Measurements from ENCODE around the gene EP400. TPM values are rescaled to one million over a fixed set of nuclear protein-coding genes. Genes with fewer than 3 reads are reported as not detected.

Gene EP400
- total RNA-seq, 1 donor from 2014 or later = 11.9 TPM

DNA sequence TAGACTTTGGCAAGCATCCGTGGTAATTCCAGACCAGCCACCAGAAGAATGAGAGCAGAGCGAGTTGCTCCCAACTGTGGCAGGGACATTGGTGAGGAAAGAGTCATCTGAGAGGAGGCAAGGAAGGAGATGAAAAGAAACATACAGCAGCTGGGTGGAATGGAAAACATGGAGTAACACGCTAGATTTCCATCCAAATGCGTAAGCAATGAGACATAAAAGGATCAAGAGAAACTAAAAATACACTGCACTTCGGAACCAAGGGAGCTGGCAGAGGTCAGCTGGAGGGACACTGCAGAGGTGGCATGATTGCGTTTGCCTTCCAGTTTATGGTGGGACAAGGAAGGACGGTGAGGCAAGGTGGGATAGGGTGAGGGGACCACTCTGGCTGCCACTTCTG is 111.5 kb downstream of the EP400 start:
- TF ChIP-seq, protein P1, sequence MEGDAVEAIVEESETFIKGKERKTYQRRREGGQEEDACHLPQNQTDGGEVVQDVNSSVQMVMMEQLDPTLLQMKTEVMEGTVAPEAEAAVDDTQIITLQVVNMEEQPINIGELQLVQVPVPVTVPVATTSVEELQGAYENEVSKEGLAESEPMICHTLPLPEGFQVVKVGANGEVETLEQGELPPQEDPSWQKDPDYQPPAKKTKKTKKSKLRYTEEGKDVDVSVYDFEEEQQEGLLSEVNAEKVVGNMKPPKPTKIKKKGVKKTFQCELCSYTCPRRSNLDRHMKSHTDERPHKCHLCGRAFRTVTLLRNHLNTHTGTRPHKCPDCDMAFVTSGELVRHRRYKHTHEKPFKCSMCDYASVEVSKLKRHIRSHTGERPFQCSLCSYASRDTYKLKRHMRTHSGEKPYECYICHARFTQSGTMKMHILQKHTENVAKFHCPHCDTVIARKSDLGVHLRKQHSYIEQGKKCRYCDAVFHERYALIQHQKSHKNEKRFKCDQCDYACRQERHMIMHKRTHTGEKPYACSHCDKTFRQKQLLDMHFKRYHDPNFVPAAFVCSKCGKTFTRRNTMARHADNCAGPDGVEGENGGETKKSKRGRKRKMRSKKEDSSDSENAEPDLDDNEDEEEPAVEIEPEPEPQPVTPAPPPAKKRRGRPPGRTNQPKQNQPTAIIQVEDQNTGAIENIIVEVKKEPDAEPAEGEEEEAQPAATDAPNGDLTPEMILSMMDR (conservative IDR thresholded peaks at IDR 0.05; ENCODE audit: low read depth, low read length) = no peak
- no peak for DNase-seq (ENCODE audit: low read depth)
- H3K4me3 ChIP-seq (ENCODE audit: low read depth, low read length) = no peak overlapping the region

DNA sequence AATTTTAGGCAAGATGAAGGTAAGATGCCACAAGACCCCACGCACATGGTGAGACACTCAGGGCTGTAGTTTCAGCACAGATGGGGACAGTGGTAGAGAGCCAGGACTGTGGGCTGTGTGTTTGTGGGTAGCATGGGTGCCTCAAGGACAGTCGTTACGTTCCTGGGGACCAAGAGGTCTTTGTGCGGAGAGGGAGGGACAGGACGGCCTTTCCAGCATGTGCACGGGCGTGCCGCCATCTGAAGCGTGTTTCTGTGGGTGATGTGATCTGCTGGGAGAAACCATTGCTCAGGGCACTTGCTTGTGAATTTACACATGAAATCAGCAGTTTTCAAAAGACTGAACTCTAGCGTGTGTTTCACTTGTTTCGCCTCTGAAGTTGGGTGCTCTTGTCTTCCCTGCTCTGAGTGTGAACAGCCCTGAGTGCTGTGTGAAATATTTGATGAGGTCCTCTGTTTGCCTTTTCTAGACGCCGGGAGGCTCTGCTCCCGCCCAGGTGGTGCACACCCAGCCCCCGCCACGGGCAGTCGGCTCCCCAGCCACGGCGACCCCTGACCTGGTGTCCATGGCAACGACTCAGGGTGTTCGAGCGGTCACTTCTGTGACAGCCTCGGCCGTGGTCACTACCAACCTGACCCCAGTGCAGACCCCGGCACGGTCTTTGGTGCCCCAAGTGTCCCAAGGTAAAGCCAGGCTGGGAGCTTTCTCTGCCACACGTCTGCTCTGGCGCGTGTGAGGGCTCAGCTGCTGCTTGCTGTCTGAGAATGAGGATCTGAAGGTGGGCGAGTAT is 112.1 kb downstream of the EP400 start:
- TF ChIP-seq, protein P1 (conservative IDR thresholded peaks at IDR 0.05; ENCODE audit: low read depth, low read length) = no peak
- no peak overlapping the region for H3K4me3 ChIP-seq (ENCODE audit: low read depth, low read length)
- DNase-seq (ENCODE audit: low read depth) = no peak

DNA sequence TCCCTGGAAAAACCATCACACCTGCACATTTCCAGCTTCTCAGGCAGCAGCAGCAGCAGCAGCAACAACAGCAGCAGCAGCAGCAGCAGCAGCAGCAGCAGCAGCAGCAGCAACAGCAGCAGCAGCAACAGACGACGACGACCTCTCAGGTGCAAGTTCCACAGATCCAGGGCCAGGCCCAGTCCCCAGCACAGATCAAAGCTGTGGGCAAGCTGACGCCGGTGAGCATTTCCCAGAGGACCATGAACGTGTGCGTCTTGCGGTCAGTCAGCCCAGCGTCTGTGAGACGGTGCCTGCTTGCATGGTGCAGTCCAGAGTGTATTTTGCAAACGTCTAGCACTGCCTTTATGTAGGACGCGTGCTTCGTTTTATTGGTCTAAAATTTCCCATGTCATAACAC is 112.7 kb downstream of the EP400 start:
- TF ChIP-seq, protein P1 (conservative IDR thresholded peaks at IDR 0.05; ENCODE audit: low read depth, low read length) = no peak
- H3K4me3 ChIP-seq (ENCODE audit: low read depth, low read length) = no peak overlapping the region
- DNase-seq (ENCODE audit: low read depth) = no peak

- TF ChIP-seq, protein P1 (conservative IDR thresholded peaks at IDR 0.05; ENCODE audit: low read depth, low read length) = no peak
- no peak for DNase-seq (ENCODE audit: low read depth)
- H3K4me3 ChIP-seq (ENCODE audit: low read depth, low read length) = no peak overlapping the region
Measured at GRCh38 chr12:132063491-132063890, 113.7 kb downstream of the EP400 start.

DNA sequence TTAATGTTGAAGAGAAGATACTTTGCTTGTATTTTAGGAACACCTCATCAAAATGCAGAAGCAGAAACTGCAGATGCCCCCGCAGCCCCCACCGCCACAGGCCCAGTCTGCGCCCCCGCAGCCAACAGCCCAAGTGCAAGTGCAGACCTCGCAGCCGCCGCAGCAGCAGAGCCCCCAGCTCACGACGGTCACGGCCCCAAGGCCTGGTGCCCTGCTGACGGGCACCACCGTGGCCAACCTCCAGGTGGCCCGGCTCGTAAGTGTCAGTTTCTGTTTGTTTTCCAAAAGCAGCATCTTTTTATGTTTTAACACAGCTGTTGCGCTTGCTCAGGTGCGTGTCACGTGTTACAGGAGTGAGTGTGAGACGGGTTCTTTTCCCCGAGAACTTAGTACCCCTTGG is 114.9 kb downstream of the EP400 start:
- no peak overlapping the region for H3K4me3 ChIP-seq (ENCODE audit: low read depth, low read length)
- no peak for DNase-seq (ENCODE audit: low read depth)
- TF ChIP-seq, protein P1 (conservative IDR thresholded peaks at IDR 0.05; ENCODE audit: low read depth, low read length) = no peak

DNA sequence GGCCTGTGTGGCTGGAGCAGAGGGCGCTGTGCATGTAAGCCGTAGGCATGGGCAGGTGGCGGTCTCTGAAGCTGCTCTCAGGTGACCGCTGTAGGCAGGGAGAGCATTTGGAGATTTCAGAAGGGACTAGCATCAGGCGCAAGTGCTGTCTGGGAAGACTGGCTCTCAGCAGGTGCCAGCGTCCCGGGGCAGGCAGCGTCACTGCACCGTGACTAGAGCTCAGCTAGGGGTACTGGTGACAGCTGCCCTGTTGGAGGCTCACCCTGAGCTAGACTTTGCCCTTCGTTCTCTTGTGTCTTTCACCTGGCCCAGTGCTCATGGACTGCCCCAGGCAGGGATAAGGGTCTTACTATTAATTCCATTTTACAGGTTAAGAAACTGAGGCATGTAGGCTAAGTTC is 115.5 kb downstream of the EP400 start:
- H3K4me3 ChIP-seq (ENCODE audit: low read depth, low read length) = no peak overlapping the region
- DNase-seq (ENCODE audit: low read depth) = no peak
- TF ChIP-seq, protein P1 (conservative IDR thresholded peaks at IDR 0.05; ENCODE audit: low read depth, low read length) = no peak
